ENCODE measurements around the gene C22orf15.
A peak's percentile ranks its signal among the peaks of the same experiment; 100 is the strongest.

C22orf15 gene

DNA sequence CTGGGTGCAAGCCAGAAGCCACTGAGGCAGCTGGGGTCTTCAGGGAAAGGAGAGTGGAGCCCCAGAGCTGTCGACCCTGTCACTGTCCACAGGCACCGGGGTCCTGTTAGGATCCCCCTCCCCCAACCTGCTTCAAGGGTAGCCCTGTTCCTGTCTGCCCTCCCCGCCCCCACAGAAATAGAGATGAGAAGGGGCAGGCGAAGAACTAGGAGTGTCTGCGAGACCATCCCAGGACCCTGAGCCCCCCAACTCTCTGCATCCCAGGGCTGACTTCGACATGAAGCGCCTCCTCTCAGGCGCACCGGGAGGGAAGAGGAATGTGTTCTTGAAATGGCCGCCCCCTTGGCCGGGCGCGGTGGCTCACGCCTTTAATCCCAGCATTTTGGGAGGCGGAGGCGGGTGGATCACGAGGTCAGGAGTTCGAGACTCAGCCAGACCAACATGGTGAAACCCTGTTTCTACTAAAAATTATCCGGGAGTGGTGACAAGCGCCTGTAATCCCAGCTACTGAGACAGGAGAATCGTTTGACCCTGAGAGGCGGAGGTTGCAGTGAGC lies 11.3 kb upstream of the C22orf15 start:
- no peak for DNase-seq

GRCh38 chr22:23752090-23752691 lies 10.6 kb upstream of the C22orf15 start:
- DNase-seq = no peak

- no peak for DNase-seq
These were observed 10.0 kb upstream of the C22orf15 start for GRCh38 chr22:23752750-23753149.

DNA sequence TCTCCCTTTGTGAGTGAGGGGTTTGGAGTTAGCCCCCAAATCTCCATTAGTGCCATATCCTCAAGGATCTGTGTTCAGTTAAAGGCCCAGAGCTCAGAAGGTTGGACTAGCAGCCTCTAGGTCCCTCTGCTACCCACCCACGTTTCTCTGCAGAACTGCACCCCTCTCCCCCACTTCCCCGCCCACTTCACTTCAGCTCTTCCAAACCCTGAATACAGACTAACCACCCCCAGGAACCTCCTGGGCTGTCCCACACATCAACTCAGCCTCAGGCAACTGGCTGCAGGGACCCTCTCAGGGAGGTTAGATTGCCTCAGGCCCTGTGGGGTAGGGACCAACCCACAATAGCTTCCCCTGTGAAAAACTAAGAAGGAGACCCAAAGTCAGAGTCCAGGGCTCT lies 9.4 kb upstream of the C22orf15 start:
- DNase-seq = no peak

- no peak for DNase-seq
These were observed 8.4 kb upstream of the C22orf15 start, which contains the start of gene VPREB3 for GRCh38 chr22:23754220-23754919. TSS of gene VPREB3 (minus strand) at chr22:23754425. CDS start at chr22:23754363, 62 bp downstream.

DNA sequence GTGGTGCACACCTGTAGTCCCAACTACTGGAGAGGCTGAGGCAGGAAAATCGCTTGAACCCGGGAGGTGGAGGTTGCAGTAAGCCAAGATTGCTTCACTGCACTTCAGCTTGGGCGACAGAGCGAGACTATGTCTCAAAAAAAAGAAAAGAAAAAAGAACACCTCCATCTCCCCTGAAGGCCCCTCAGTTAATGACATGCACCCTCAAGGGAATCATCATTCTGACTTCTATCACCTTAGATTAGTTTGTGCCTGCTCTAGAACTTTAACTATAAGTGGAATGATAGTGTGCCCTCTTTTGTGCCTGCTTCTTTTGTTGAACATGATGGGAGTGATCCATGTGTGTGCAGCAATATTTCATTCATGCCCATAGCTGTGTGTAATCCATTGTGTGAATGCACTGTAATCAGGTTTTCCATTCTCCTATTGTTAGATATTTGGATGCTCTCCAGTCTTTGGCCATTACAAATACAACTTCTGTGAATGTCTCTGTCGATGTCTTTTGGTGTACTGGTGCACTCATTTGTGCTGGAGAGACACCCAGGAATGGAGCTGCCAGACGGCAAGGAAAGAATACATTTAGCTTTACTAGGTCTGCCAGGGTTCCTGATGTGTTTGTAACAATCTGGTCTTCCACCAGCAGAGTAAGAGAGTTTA lies 7.7 kb upstream of the C22orf15 start:
- DNase-seq = no peak

- DNase-seq = no peak
These were observed 7.1 kb upstream of the C22orf15 start for GRCh38 chr22:23755711-23756110.

- no peak for DNase-seq
These were observed 5.9 kb upstream of the C22orf15 start for GRCh38 chr22:23756891-23757290.

DNA sequence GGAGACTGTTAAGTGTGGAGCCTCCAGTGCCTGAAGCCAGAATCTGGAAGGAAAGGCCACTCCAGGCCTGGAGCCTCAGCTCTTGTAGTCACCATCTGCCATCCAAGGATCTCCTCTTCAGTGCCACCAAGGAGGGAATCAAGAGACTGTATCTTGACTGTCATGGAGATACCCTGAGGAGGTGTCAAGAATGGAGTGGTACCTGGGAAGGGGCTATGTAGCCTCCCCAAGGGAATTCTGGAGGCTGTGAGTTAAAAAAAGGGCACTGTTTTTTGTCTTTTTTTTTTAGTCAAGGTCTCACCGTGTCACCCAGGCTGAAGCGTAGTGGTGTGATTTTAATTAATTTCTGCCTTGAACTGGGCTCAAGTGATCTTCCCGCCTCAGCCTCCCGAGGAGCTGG lies 3.2 kb upstream of the C22orf15 start:
- no peak for DNase-seq

- no peak for DNase-seq
These were observed 2.7 kb upstream of the C22orf15 start for GRCh38 chr22:23760056-23760455.

- peak; percentile 37 to 44 for DNase-seq
These were observed 772 bp downstream of the C22orf15 start for GRCh38 chr22:23763579-23763945.

DNA sequence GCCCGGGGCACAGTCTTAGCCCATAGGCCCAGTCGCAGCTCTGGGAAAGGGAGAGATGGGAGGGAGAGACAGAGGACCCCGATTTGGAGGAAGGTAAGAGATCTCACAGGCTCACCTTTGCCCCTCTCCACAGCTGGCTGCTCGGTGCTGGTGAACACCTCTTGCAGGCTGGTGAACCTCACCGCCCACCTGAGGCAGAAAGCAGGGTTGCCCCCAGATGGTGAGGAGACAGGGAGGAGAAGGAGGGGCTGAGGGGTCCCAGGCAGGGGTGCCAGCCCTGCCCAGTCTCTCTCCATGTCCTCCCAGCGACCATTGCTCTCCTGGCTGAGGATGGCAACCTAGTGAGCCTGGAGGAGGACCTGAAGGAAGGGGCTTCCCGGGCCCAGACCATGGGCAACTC lies 1.2 kb downstream of the C22orf15 start:
- no peak for DNase-seq

- DNase-seq = no peak
These were observed 2.4 kb downstream of the C22orf15 start for GRCh38 chr22:23764899-23765881.

DNA sequence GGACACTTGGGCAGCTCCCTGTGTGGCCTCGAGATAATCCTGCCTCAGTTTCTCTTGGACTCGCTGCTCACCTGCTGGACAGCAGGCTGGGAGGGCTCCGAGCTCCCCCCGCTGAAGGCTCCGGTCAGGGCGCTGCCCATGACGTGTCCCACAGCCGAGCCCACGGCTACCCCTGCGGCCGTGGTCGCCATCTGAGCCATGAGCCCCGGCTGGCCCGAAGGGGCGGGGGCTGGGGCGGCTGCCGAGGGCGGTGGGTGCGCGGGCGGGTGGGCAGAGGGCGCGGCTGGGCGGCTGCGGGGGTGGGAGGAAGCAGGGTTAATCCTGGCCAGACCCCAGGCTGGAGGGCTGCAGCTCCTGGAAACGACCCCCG lies 4.5 kb downstream of the C22orf15 start:
- no peak for DNase-seq

DNA sequence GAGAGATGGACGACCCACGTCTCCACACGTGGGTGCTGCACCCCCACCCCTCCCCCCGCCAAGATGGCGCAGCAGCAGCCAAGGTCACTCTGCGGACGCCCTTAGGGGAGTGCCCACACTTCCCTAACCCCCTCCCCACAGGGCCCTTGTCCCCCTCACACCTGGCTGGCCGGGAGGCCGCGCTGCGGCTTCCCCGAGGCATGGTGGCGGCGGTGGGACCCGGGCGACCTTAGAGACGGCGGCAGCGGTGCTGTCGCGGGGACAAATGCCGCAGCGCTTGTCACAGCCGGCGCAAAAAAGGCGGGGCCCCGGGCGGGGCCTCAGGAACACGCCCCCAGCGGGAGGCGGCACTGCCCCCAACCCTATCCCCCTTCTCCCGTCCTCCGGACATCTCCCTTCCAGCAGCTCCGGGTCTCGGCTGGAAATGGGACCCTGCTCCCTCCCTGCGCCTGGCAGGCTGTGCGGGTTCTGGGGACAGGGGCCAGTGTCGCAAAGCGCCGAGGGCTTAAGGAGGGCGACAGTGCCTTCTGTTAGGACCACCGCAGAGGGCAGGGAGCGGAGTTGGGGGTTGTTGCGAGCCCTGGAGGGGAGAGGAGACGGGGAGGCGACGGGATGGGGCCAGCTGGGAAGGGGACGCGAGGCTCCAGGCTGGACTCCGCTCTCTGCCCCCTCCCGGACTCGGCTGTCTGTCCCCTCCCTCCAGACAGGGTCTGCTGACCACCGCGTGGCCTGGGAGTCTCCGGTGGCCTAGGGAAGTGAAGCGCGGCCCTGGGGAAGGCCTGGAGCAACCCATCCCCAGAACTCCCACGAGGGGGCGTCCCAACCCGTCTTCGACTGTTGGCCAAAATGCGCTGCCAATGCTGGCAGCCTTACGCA lies 5.1 kb downstream of the C22orf15 start, which contains the start of gene CHCHD10:
CHCHD10 (minus strand) TSS at position 300 of the 876 bp plus-strand sequence; CDS start at position 202, 98 bp downstream.
- peak; percentile 70 to 75 for DNase-seq

DNA sequence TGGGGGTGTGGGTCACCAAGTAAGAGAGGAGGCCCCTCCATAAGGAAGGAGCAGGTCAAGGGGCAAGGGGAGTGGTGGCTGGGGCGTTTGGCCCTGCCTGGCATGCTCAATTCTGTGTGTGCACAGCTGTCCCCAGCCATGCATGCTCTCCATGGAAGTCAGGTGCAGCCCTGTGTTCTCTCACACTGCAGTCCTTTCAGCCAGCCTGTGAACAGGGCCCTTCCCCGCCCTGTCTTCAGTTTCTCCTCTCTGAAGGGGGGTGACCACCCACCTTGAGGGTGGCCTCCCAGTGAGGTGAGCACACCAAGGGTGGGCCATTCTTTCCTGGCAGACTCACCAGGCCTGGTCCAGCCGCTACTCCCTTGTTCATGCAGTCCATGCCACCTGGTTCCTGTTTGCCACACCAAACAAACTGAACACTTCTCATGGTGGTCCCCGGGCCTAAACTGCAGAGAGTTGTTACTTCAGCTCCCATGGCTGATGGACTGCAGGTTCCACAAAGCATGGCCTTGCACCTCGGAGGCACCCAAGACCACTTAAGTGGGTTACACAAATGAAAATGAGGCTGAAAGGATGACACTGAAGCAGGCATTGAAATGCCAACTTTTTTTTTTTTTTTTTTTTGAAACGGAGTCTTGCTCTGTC lies 6.7 kb downstream of the C22orf15 start:
- no peak for DNase-seq

DNA sequence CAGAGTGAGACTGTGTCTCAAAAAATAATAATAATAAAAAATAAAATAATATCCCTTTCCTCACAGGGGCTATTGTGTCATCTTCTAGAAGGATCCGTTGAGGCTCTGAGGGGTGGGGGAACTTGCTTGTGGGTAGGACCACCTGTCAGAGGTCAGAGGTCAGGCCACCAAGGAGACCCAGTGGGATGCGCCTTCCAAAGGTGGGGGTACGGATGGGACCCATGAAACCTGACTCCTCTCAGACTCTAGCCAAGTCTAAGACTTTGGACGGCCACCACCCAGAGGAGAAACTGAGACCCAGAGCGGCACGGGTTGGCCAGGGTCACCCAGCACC lies 9.5 kb downstream of the C22orf15 start:
- no peak for DNase-seq

GRCh38 chr22:23772649-23773473 lies 10.1 kb downstream of the C22orf15 start, which contains the start of gene MMP11:
TSS of gene MMP11 (plus strand) at chr22:23772849. CDS start at chr22:23772871, 22 bp downstream.
- DNase-seq = peak; percentile 32 to 45

DNA sequence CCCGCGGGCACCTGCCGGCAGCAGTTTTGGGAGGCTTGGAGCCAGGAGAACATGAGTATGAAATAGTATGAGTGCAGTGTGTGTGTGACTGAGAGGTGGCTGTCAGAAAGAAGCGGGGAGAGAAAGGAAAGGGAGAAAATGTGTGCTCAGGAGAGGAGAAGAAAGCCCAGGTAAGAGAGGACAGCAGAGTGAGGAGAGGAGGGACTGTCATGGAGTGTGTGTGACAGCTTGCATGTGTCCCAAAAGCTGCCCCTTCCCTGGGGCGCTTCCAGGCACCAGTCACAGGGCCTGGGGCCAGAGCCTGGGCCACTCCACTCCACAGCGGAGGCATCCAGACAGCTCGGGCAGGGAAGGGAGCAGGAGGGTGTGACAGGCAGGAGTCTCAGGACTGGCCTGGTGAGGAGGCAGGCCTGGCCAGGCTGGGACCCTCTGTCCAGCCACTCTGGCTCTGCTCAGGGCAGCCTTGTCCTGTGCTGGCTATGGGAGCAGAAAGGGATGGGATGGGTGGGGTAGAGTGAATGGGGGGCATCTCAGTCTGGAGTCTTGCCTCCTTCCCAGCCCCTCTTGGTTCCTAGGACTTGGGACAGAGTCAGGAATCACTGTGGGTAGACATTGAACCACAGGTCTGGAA lies 10.8 kb downstream of the C22orf15 start:
- DNase-seq = no peak
